Mesendoderm (in vitro differentiated cells): ENCODE measurements around the gene BOK.
A peak's percentile ranks its signal among the peaks of the same experiment; 100 is the strongest.

Source experiments
- DNase-seq: peaks from one replicate; pipeline ENCODE4 v3.0.0; 2013
- H2AK5ac ChIP-seq: 2 replicates; pipeline ENCODE4 v1.6.1; 2013; ENCODE audit warnings: low read length, inconsistent platforms
- H2BK120ac ChIP-seq: 2 replicates; pipeline ENCODE4 v1.6.1; 2013; ENCODE audit warnings: low read depth, mild to moderate bottlenecking, low read length, moderate library complexity, mixed read lengths
- H2BK15ac ChIP-seq: replicated peaks from 2 replicates; pipeline ENCODE4 v1.6.1; 2013; ENCODE audit warnings: low read depth, mild to moderate bottlenecking, moderate library complexity
- H2BK5ac ChIP-seq: 2 replicates; pipeline ENCODE4 v1.6.1; 2013; ENCODE audit warnings: low read length, inconsistent platforms
- H3K18ac ChIP-seq: 2 replicates; pipeline ENCODE4 v1.6.1; 2013; ENCODE audit warnings: mild to moderate bottlenecking, low read length, mixed read lengths
- H3K23ac ChIP-seq: one replicate; pipeline ENCODE4 v1.6.1; 2013; ENCODE audit warnings: low read length
- H3K27ac ChIP-seq: 2 replicates; pipeline ENCODE4 v1.5.1; 2013; ENCODE audit warnings: low read depth, mild to moderate bottlenecking, inconsistent platforms, low read length, moderate library complexity
- H3K27me3 ChIP-seq: 2 replicates; pipeline ENCODE4 v1.6.1; 2013; ENCODE audit warnings: low read length, control low read depth, mild to moderate bottlenecking, inconsistent platforms; ENCODE audit not compliant: insufficient read depth, poor library complexity
- H3K36me3 ChIP-seq: 2 replicates; pipeline ENCODE4 v1.6.1; 2013; ENCODE audit warnings: low read length, inconsistent platforms; ENCODE audit not compliant: control insufficient read depth, insufficient read depth
- H3K4ac ChIP-seq: one replicate; pipeline ENCODE4 v1.6.1; 2013; ENCODE audit warnings: low read depth, mild to moderate bottlenecking, low read length, moderate library complexity
- H3K4me1 ChIP-seq: 2 replicates; pipeline ENCODE4 v1.6.1; 2013; ENCODE audit warnings: low read depth, low read length, inconsistent platforms; ENCODE audit not compliant: control insufficient read depth
- H3K4me2 ChIP-seq: 2 replicates; pipeline ENCODE4 v1.6.1; 2013; ENCODE audit warnings: low read length
- H3K4me3 ChIP-seq: 2 replicates; pipeline ENCODE4 v1.5.1; 2013; ENCODE audit warnings: mild to moderate bottlenecking, low read length
- H3K56ac ChIP-seq: one replicate; pipeline ENCODE4 v1.6.1; 2013; ENCODE audit warnings: low read length
- H3K79me1 ChIP-seq: 2 replicates; pipeline ENCODE4 v1.6.1; 2013; ENCODE audit warnings: low read length, inconsistent platforms
- H3K79me2 ChIP-seq: 2 replicates; pipeline ENCODE4 v1.6.1; 2013; ENCODE audit warnings: mild to moderate bottlenecking, low read length; ENCODE audit not compliant: control insufficient read depth, insufficient read depth
- H3K9ac ChIP-seq: 2 replicates; pipeline ENCODE4 v1.6.1; 2013; ENCODE audit warnings: low read length, inconsistent platforms
- H4K5ac ChIP-seq: one replicate; pipeline ENCODE4 v1.6.1; 2013; ENCODE audit warnings: low read length
- H4K8ac ChIP-seq: one replicate; pipeline ENCODE4 v1.6.1; 2013; ENCODE audit warnings: low read depth, mild to moderate bottlenecking, control low read depth, low read length, moderate library complexity
- WGBS: extraction: QIAGEN DNeasy Blood & Tissue Kit; methylation state at CpG from one replicate; pipeline ENCODE4 v1.1.7; 2013; ENCODE audit warnings: low lambda C conversion rate, missing lambda C conversion rate; ENCODE audit not compliant: insufficient coverage; ENCODE audit errors: extremely low coverage; 5-methylcytosine and 5-hydroxymethylcytosine counted together

BOK gene

GRCh38 chr2:241551998-241552737 is 6.4 kb upstream of the BOK start:
- H3K4me2 ChIP-seq, result no peak overlapping the region
- no peak overlapping the region for H3K18ac ChIP-seq
- DNase-seq, result no peak
- no peaks in the 10 kb centered on the region for H3K79me2 ChIP-seq
- H3K27me3 ChIP-seq, result no peaks in the 10 kb centered on the region
- H3K4ac ChIP-seq, result no peak overlapping the region
- H2AK5ac ChIP-seq, result no peak overlapping the region
- H3K36me3 ChIP-seq, result no peaks in the 10 kb centered on the region
- H4K8ac ChIP-seq, result no peak overlapping the region
- no peak overlapping the region for H3K27ac ChIP-seq
- H3K4me3 ChIP-seq, result no peak overlapping the region
- no peak overlapping the region for H2BK5ac ChIP-seq
- no peak overlapping the region for H3K23ac ChIP-seq
- H3K79me1 ChIP-seq, result no peaks in the 10 kb centered on the region
- no peak overlapping the region for H4K5ac ChIP-seq
- no CpG with 5 or more reads among the region's 33 CpGs for WGBS
- H3K4me1 ChIP-seq, result peaks cover 4% of the 10 kb centered on the region
- no peak overlapping the region for H2BK120ac ChIP-seq
- H3K9ac ChIP-seq, result no peak overlapping the region
- no peak overlapping the region for H2BK15ac ChIP-seq
- peak overlapping the region; percentile 5 for H3K56ac ChIP-seq

- Histone ChIP-seq H3K4me3 (no peak overlapping the region), H3K79me1 (no peaks in the 10 kb centered on the region), H2AK5ac (no peak overlapping the region), H3K79me2 (no peaks in the 10 kb centered on the region), H4K8ac (no peak overlapping the region), H3K27ac (no peak overlapping the region), H3K4me1 (peaks cover 4% of the 10 kb centered on the region), H3K36me3 (no peaks in the 10 kb centered on the region), H3K4ac (no peak overlapping the region), H3K18ac (no peak overlapping the region), H2BK15ac (no peak overlapping the region), H3K27me3 (no peaks in the 10 kb centered on the region), H3K23ac (no peak overlapping the region), H3K56ac (no peak overlapping the region), H3K9ac (no peak overlapping the region), H2BK120ac (no peak overlapping the region), H4K5ac (no peak overlapping the region), H2BK5ac (no peak overlapping the region), H3K4me2 (no peak overlapping the region)
- DNase-seq, result no peak
- WGBS, result no CpG with 5 or more reads among the region's 12 CpGs
These were observed 5.1 kb upstream of the BOK start for GRCh38 chr2:241553512-241553830.

GRCh38 chr2:241553981-241554380 is 4.6 kb upstream of the BOK start:
- Histone ChIP-seq H3K27me3 (no peaks in the 10 kb centered on the region), H3K18ac (no peak overlapping the region), H2AK5ac (no peak overlapping the region), H3K4ac (no peak overlapping the region), H3K56ac (no peak overlapping the region), H3K23ac (no peak overlapping the region), H3K79me1 (no peaks in the 10 kb centered on the region), H3K36me3 (no peaks in the 10 kb centered on the region), H2BK15ac (no peak overlapping the region), H2BK120ac (no peak overlapping the region), H3K79me2 (no peaks in the 10 kb centered on the region), H3K4me1 (peaks cover 4% of the 10 kb centered on the region), H3K4me2 (no peak overlapping the region), H2BK5ac (no peak overlapping the region), H4K8ac (no peak overlapping the region), H3K9ac (no peak overlapping the region), H3K27ac (no peak overlapping the region), H4K5ac (no peak overlapping the region), H3K4me3 (no peak overlapping the region)
- DNase-seq, result no peak
- WGBS, result no CpG with 5 or more reads among the region's 6 CpGs

GRCh38 chr2:241554610-241555322 is 3.8 kb upstream of the BOK start:
- Histone ChIP-seq H3K4me1 (peaks cover 4% of the 10 kb centered on the region), H3K27ac (no peak overlapping the region), H3K18ac (no peak overlapping the region), H3K79me1 (no peaks in the 10 kb centered on the region), H3K79me2 (peaks cover under 1% of the 10 kb centered on the region), H3K23ac (no peak overlapping the region), H3K27me3 (no peaks in the 10 kb centered on the region), H3K4me2 (no peak overlapping the region), H3K36me3 (no peaks in the 10 kb centered on the region), H4K8ac (no peak overlapping the region), H3K4ac (no peak overlapping the region), H3K4me3 (no peak overlapping the region), H2AK5ac (no peak overlapping the region), H3K9ac (no peak overlapping the region), H2BK5ac (no peak overlapping the region), H2BK15ac (no peak overlapping the region), H4K5ac (no peak overlapping the region), H2BK120ac (no peak overlapping the region), H3K56ac (no peak overlapping the region)
- no peak for DNase-seq
- no CpG with 5 or more reads among the region's 7 CpGs for WGBS

GRCh38 chr2:241555711-241556110 is 2.8 kb upstream of the BOK start:
- H2AK5ac ChIP-seq, result no peak overlapping the region
- H3K4me2 ChIP-seq, result no peak overlapping the region
- peaks cover 7% of the 10 kb centered on the region for H3K79me2 ChIP-seq
- no peaks in the 10 kb centered on the region for H3K36me3 ChIP-seq
- H3K4me3 ChIP-seq, result no peak overlapping the region
- no peak overlapping the region for H2BK120ac ChIP-seq
- no CpG with 5 or more reads among the region's 3 CpGs for WGBS
- no peak overlapping the region for H2BK15ac ChIP-seq
- peaks cover 4% of the 10 kb centered on the region for H3K4me1 ChIP-seq
- H3K9ac ChIP-seq, result no peak overlapping the region
- H3K79me1 ChIP-seq, result peaks cover 3% of the 10 kb centered on the region
- DNase-seq, result peak; percentile 75
- H4K8ac ChIP-seq, result no peak overlapping the region
- H4K5ac ChIP-seq, result no peak overlapping the region
- H3K27me3 ChIP-seq, result no peaks in the 10 kb centered on the region
- peak overlapping the region; percentile 17 for H2BK5ac ChIP-seq
- H3K4ac ChIP-seq, result no peak overlapping the region
- H3K27ac ChIP-seq, result peak overlapping the region; percentile 63
- peak overlapping the region; percentile 46 for H3K56ac ChIP-seq
- no peak overlapping the region for H3K18ac ChIP-seq
- no peak overlapping the region for H3K23ac ChIP-seq

- no peaks in the 10 kb centered on the region for H3K36me3 ChIP-seq
- no peak overlapping the region for H2AK5ac ChIP-seq
- H3K9ac ChIP-seq, result no peak overlapping the region
- no peak overlapping the region for H2BK15ac ChIP-seq
- H3K27me3 ChIP-seq, result no peaks in the 10 kb centered on the region
- no peak overlapping the region for H3K23ac ChIP-seq
- peaks cover 4% of the 10 kb centered on the region for H3K4me1 ChIP-seq
- no peak overlapping the region for H2BK5ac ChIP-seq
- no peak overlapping the region for H3K56ac ChIP-seq
- no peak overlapping the region for H3K4me2 ChIP-seq
- H3K18ac ChIP-seq, result no peak overlapping the region
- H3K4me3 ChIP-seq, result no peak overlapping the region
- H3K79me2 ChIP-seq, result peaks cover 10% of the 10 kb centered on the region
- DNase-seq, result no peak
- H2BK120ac ChIP-seq, result no peak overlapping the region
- no peak overlapping the region for H4K5ac ChIP-seq
- peaks cover 3% of the 10 kb centered on the region for H3K79me1 ChIP-seq
- no peak overlapping the region for H3K4ac ChIP-seq
- H4K8ac ChIP-seq, result no peak overlapping the region
- no peak overlapping the region for H3K27ac ChIP-seq
These were observed 1.8 kb upstream of the BOK start for GRCh38 chr2:241556746-241557145.
